Measurements from ENCODE around the gene POLD2.

Gene POLD2

DNA sequence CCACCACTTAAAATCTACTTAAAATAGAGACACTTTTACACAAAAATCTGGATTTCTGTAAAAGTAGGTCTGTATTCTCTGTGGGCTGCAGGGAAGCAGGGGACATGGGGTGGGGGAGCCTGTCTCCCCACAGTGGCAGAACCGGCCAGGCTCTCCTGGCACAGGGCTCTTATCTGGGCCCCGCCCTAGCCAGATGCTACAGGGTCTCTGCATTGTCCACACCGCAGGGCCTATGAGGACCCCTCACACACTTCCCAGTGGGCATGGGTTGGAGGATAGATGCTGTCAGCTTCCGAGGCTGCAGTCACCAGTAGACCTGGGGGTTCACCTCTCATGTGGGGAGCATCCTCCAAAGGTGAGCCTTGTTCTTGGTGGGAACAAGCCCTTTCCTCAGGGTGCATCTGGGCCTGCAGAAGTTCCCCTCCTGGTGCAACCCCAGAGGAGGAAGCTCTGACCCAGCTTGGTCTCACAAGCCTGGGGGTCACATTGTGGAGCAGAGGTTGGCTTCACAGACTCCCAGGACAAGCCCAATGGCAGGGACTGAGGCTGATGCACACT is 33.2 kb upstream of the POLD2 start:
- no peak for DNase-seq (ENCODE audit: low read depth)
- no peak overlapping the region for H3K4me3 ChIP-seq (ENCODE audit: low read length)
- TF ChIP-seq, protein P1, sequence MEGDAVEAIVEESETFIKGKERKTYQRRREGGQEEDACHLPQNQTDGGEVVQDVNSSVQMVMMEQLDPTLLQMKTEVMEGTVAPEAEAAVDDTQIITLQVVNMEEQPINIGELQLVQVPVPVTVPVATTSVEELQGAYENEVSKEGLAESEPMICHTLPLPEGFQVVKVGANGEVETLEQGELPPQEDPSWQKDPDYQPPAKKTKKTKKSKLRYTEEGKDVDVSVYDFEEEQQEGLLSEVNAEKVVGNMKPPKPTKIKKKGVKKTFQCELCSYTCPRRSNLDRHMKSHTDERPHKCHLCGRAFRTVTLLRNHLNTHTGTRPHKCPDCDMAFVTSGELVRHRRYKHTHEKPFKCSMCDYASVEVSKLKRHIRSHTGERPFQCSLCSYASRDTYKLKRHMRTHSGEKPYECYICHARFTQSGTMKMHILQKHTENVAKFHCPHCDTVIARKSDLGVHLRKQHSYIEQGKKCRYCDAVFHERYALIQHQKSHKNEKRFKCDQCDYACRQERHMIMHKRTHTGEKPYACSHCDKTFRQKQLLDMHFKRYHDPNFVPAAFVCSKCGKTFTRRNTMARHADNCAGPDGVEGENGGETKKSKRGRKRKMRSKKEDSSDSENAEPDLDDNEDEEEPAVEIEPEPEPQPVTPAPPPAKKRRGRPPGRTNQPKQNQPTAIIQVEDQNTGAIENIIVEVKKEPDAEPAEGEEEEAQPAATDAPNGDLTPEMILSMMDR (conservative IDR thresholded peaks at IDR 0.05; ENCODE audit: low read depth, low read length) = no peak

DNA sequence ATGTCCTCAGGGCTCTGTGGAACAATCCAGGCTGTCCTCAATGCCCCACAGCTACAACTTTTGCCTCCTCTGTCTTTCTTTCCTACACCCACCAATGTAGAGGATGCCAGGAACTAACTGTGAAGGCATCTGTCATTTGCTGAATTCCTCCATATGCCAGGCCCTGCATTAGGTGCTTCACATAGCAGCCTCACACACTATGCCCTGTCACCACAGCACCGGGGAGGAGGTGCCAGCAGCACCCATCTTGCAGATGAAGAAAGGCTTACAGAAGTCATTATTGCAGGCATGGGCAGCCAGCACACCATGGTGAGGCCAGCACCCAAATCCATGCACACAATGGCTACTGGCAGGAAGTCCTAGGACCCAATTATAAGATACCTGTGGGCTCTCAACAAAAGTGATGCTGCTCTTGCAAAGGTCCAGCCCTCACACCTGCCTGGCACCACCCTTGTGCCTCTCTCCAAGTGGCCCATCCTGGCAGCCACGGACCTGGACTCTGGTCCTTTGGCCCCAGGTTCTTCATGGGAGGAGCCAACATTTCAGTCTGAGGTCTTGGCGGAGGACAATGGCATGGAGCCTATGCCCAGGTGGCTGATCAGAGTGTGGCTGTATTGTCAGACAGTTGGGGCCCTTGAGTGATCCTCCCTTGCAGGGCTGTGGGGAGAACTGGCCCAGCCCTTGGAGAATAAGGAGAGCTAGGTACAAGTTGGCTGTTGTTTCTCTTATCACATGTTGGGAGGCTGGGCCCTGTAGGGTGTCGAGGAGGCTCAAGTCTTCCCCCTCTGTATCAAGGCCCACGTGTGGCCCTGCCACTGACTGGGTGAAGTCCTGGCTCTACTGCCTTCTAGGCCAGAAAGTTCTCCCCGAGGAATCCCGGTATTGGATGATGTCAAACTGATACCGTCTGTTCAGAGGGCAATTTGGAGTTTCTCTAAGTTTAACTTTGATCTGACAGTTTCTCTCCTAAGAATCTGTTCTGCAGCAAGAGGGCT is 32.1 kb upstream of the POLD2 start:
- TF ChIP-seq, protein P1 (conservative IDR thresholded peaks at IDR 0.05; ENCODE audit: low read depth, low read length) = no peak
- no peak overlapping the region for H3K4me3 ChIP-seq (ENCODE audit: low read length)
- DNase-seq (ENCODE audit: low read depth) = no peak

DNA sequence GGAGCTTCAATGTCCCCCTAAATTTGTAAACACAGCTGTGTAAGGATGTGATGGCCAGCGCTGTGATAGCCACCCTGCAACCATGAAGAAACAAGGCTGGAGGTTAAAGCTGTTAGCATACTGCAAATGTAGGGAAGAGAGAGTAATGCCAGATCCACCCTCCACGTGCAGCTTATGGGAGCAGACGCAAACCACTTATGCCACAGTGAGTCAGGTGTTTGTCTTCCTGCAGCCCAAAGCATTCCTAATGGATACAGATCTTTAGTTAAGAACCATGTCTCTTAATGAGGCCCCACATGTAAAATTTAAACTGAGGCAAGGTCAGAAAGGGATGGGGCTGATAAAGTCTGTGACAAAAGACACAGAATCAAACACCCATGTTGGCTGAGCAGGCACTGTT is 31.4 kb upstream of the POLD2 start:
- no peak for DNase-seq (ENCODE audit: low read depth)
- H3K4me3 ChIP-seq (ENCODE audit: low read length) = no peak overlapping the region
- TF ChIP-seq, protein P1 (conservative IDR thresholded peaks at IDR 0.05; ENCODE audit: low read depth, low read length) = no peak

DNA sequence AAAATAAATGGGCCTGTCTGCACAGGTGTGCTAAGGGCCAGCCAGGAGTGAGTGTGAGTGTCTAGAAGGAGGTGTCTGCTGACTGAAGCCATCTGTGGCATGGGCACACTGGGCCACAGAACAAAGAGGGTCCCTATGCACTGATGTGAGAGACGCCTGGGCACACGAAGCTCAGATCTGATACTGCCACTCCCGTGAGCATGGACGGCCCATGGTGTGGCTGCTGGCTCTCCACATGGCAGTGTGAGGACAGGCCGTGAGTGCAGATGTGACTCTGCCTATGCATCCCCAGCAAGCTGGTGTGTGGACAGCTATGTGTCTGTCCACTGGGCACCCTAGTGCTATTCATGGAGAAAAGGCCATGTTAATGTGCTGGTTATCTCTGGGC is 30.6 kb upstream of the POLD2 start:
- no peak for DNase-seq (ENCODE audit: low read depth)
- TF ChIP-seq, protein P1 (conservative IDR thresholded peaks at IDR 0.05; ENCODE audit: low read depth, low read length) = no peak
- H3K4me3 ChIP-seq (ENCODE audit: low read length) = no peak overlapping the region

DNA sequence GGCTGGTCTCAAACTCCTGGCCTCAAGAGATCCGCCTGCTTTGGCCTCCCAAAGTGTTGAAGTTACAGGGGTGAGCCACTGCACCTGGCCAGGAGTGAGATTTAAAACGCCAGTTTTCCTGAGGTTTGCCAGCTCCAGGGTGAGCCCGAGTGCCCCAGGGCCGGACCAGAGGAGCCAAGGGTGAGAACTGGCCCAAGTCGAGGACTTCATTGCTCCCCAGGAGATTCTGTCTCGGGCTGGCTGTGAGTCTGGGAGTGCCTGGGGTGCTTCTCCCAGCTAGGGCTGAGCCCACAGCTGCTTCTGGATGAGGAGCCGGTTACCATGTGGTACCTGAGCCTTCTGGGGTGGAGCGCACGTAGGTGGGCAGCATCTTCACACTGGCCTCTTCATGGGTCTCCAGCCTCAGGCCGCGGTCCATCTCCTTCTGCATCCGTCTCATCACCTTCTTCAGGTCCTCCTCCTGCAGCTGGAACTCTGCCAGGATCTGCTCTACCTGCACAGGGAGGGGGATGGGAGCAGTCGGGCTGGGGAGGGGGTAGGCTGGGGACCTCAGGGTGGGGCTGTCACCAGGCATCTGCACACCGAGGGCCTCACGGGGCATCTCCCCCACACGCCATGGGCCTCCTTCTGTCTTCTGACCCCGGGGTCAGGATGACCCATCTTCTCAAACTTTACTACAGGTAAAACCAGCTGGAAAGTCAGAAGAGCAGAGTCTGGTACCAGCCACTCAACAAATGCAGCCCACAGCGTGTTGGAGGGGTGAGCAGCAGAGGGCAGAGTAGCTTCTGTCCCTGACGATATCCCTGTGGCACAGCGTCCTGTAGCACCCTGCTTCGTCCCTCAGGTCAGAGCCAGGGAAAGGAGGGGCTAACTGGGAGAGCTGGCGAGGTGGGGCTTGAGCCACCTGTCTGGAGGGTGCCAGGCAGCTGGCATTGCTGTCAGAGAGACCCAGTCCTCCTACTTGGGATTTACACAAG is 29.9 kb upstream of the POLD2 start:
- DNase-seq (ENCODE audit: low read depth) = no peak
- TF ChIP-seq, protein P1 (conservative IDR thresholded peaks at IDR 0.05; ENCODE audit: low read depth, low read length) = no peak

DNA sequence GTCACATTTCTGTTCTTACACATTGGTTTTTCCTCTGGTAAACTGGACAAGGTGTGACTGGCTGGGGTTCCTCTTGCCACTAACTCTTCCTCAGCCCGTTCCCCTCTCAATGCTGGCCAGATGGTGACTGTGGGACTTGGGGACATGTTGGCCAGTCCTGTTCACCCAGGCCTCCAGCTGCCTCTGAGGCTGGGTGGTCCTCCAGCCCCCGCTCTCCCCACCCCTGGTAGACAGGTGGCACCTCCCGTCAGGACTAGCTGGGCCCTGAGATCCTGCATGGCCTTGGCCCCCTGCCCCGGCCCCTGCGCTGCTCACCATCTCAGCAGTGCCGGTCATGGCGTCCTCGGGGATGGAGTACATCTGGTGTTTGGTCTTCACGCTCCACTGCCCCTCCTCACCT is 28.6 kb upstream of the POLD2 start:
- no peak overlapping the region for H3K4me3 ChIP-seq (ENCODE audit: low read length)
- TF ChIP-seq, protein P1 (conservative IDR thresholded peaks at IDR 0.05; ENCODE audit: low read depth, low read length) = no peak
- DNase-seq (ENCODE audit: low read depth) = no peak

More for the DNA sequence above, 29.9 kb upstream of the POLD2 start:
- no peak overlapping the region for H3K4me3 ChIP-seq (ENCODE audit: low read length)

Measured in retinal pigment epithelial cell (primary cell).